ENCODE measurements around the gene BLOC1S4. TPM values are rescaled to one million over a fixed set of nuclear protein-coding genes. Genes with fewer than 3 reads are reported as not detected.

BLOC1S4 gene
- total RNA-seq, 4 donors from 2014 or later: 8.5 to 26.6 (median 11.7) TPM

DNA sequence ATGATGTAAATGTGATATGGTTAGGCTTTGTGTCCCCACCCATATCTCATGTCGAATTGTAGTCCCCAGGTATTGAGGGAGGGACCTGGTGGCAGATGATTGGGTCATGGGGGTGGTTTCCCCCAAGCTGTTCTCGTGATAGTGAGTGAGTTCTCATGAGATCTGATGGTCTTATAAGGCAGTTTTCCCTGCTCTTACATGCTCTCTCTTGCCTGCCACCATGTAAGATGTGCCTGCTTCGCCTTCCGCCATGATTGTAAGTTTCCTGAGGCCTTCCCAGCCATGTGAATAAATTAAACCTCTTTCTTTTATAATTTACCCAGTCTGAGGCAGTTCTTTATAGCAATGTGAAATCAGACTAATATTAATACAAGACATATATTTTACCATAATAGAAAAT lies 23.9 kb downstream of the BLOC1S4 start:
- Histone ChIP-seq H3K27ac (no peak overlapping the region), H3K27me3 (no peaks in the 10 kb centered on the region), H3K4me1 (no peaks in the 10 kb centered on the region), H3K36me3 (no peaks in the 10 kb centered on the region), H3K4me3 (no peak overlapping the region), H3K9me3 (no peaks in the 10 kb centered on the region)
- no peak for TF ChIP-seq POLR2A (IDR thresholded peaks at IDR 0.05)
- TF ChIP-seq, protein P1, sequence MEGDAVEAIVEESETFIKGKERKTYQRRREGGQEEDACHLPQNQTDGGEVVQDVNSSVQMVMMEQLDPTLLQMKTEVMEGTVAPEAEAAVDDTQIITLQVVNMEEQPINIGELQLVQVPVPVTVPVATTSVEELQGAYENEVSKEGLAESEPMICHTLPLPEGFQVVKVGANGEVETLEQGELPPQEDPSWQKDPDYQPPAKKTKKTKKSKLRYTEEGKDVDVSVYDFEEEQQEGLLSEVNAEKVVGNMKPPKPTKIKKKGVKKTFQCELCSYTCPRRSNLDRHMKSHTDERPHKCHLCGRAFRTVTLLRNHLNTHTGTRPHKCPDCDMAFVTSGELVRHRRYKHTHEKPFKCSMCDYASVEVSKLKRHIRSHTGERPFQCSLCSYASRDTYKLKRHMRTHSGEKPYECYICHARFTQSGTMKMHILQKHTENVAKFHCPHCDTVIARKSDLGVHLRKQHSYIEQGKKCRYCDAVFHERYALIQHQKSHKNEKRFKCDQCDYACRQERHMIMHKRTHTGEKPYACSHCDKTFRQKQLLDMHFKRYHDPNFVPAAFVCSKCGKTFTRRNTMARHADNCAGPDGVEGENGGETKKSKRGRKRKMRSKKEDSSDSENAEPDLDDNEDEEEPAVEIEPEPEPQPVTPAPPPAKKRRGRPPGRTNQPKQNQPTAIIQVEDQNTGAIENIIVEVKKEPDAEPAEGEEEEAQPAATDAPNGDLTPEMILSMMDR (IDR thresholded peaks at IDR 0.05): no peak
- no peak for DNase-seq
- intact Hi-C loops (cut with DNase I; ENCODE audit: low total_unique reads): no loop called here

DNA sequence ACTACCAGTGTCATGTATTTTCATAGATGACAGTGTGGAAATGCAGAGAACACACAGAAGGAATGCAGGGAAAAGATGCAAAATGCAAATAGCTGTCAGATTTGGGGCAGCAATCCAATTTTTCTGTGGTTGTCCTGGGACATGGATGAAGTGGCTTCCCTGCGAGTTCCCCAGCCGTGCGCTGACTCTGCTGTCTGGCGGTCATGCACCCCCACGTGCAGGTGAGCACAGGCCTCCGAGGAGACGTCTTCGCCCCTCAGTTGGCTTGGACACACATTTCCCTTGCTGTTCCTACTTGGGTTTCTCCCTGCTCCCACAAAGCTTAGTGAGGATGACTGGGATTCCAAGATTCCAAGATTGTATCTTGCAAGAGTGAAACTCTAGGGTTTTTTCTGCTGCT lies 24.4 kb downstream of the BLOC1S4 start:
- Histone ChIP-seq H3K4me1 (no peaks in the 10 kb centered on the region), H3K36me3 (no peaks in the 10 kb centered on the region), H3K9me3 (no peaks in the 10 kb centered on the region), H3K4me3 (no peak overlapping the region), H3K27ac (no peak overlapping the region), H3K27me3 (no peaks in the 10 kb centered on the region)
- no peak for TF ChIP-seq POLR2A (IDR thresholded peaks at IDR 0.05)
- TF ChIP-seq, protein P1 (IDR thresholded peaks at IDR 0.05): no peak
- no peak for DNase-seq
- intact Hi-C loops (cut with DNase I; ENCODE audit: low total_unique reads): no loop called here

- no peak overlapping the region for H3K4me3 ChIP-seq
- intact Hi-C loops (cut with DNase I; ENCODE audit: low total_unique reads): no loop called here
These were observed 26.5 kb downstream of the BLOC1S4 start for GRCh38 chr4:6742507-6742906.

DNA sequence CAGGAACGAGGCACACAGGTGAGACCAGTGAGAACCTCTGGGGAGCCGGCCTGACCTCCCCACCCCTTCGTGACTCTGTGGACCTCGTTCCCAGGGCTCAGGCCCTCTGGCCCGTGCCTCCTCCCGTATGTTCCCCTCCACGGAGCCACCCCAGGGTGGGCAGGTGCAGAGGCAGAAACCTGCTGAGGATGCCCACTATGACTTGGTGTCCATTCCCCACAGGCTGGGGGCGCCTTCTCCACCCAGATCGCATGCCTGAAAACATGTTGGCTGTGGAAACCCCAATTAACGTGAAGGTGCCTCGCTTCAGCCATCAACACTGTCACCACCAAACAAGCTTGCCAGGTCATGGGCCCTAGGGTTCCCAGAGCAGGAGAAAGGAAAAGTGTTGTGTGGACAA lies 27.0 kb downstream of the BLOC1S4 start:
- Histone ChIP-seq H3K4me3 (no peak overlapping the region), H3K9me3 (no peaks in the 10 kb centered on the region), H3K4me1 (peaks cover 0 to 9% of the 10 kb centered on the region in 2 donors), H3K27ac (no peak overlapping the region), H3K36me3 (no peaks in the 10 kb centered on the region), H3K27me3 (no peaks in the 10 kb centered on the region)
- no peak for DNase-seq
- intact Hi-C loops (cut with DNase I; ENCODE audit: low total_unique reads): no loop called here
- no peak for TF ChIP-seq POLR2A (IDR thresholded peaks at IDR 0.05)
- TF ChIP-seq, protein P1 (IDR thresholded peaks at IDR 0.05): no peak

More at GRCh38 chr4:6742507-6742906, 26.5 kb downstream of the BLOC1S4 start:
- no peak for DNase-seq
- TF ChIP-seq POLR2A (IDR thresholded peaks at IDR 0.05): no peak
- TF ChIP-seq, protein P1 (IDR thresholded peaks at IDR 0.05): no peak
- Histone ChIP-seq H3K27ac (no peak overlapping the region), H3K36me3 (no peaks in the 10 kb centered on the region), H3K27me3 (no peaks in the 10 kb centered on the region), H3K9me3 (no peaks in the 10 kb centered on the region), H3K4me1 (peaks cover 0 to 8% of the 10 kb centered on the region in 2 donors)

- TF ChIP-seq, protein P1 (IDR thresholded peaks at IDR 0.05): no peak
- no peak for TF ChIP-seq POLR2A (IDR thresholded peaks at IDR 0.05)
- no peak overlapping the region for H3K27ac ChIP-seq
- no peak overlapping the region for H3K4me3 ChIP-seq
- intact Hi-C loops (cut with DNase I; ENCODE audit: low total_unique reads): no loop called here
- peaks cover 0 to 9% of the 10 kb centered on the region in 2 donors for H3K4me1 ChIP-seq
- H3K36me3 ChIP-seq: no peaks in the 10 kb centered on the region
- H3K27me3 ChIP-seq: no peaks in the 10 kb centered on the region
- no peaks in the 10 kb centered on the region for H3K9me3 ChIP-seq
- no peak for DNase-seq
These were observed 30.8 kb downstream of the BLOC1S4 start for GRCh38 chr4:6746721-6747293.

All from uterus (tissue), 4 donors.